ENCODE measurements around the gene PTOV1.
A peak's percentile ranks its signal among the peaks of the same experiment; 100 is the strongest.

The PTOV1 gene

DNA sequence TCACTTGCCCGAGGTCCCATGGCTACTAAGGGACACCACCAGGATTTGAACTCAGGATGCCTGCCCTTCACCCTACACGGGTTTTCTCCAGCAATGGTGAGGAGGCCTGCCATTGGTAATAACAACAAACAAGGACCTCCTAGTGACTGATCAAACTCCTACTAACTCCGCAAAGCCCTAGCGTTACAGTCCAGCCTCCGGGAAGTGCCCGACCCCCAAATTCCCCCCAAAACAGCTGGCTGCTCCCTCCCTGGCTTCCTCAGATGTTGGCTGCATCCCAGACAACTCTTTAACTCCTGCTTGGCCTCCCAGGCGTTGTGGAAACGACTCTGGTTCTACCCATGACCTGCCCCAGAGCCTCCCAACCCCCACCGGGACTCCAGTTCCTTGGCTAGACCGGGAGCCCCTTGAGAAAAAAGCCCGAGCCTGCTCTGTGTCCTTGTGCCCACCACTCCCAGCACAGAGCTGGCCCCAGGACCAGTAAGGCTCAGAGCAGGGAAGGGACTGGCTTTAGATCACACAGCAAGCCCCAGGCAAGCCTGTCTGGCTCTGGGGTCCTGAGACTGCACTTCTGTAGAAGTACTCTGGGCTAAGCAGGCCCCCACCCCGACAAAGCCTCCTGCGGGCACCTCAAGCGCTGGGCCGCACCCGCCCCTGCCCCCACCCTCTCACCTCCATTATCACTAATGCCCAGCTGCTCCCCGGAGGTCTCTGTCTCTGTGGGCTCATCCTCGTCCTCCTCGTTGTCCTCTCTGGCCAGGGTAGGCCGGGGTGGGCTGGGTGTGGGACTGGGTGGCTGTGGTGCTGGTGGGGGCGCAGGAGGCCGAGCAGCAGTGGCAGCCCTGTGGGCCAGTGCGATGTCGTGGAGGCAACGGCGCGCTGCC is 21.5 kb downstream of the PTOV1 start:
- Histone ChIP-seq H3K36me3 (peaks cover 0 to 38% (median 6%) of the 10 kb centered on the region in 3 donors), H3K4me3 (no peak overlapping the region), H3K4me1 (peaks cover 0 to 45% (median 31%) of the 10 kb centered on the region in 4 donors), H3K27me3 (no peaks in the 10 kb centered on the region), H3K9me3 (no peaks in the 10 kb centered on the region), H3K27ac (no peak overlapping the region)
- no peak for DNase-seq
- TF ChIP-seq, protein P1, sequence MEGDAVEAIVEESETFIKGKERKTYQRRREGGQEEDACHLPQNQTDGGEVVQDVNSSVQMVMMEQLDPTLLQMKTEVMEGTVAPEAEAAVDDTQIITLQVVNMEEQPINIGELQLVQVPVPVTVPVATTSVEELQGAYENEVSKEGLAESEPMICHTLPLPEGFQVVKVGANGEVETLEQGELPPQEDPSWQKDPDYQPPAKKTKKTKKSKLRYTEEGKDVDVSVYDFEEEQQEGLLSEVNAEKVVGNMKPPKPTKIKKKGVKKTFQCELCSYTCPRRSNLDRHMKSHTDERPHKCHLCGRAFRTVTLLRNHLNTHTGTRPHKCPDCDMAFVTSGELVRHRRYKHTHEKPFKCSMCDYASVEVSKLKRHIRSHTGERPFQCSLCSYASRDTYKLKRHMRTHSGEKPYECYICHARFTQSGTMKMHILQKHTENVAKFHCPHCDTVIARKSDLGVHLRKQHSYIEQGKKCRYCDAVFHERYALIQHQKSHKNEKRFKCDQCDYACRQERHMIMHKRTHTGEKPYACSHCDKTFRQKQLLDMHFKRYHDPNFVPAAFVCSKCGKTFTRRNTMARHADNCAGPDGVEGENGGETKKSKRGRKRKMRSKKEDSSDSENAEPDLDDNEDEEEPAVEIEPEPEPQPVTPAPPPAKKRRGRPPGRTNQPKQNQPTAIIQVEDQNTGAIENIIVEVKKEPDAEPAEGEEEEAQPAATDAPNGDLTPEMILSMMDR (IDR thresholded peaks at IDR 0.05): no peak
- intact Hi-C loops (cut with DNase I; ENCODE audit: low total_unique reads): loop anchor here (5.0 kb wide), 1 partner anchor 55 kb away; the partner anchor contains the start of gene MED25

DNA sequence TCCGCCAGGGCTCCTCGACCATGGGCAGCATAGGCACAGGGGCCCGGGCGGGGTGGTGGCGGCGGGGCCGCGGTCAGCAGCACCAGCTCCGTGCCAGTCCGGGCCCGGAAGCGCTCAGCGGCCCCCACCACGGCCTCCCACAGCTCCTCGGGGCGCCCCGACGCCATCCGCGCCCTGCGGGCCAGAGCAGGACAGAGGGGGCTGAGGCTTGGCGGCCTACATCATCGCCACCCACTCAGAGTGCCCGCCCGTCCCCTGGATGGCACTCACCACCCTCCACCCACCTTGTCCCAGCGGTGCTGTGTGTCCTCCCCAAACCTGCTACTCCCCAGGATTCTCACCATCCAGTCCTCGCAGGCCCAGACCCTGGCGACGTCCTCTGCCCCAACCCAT is 22.2 kb downstream of the PTOV1 start:
- H3K4me1 ChIP-seq: peaks cover 0 to 44% (median 30%) of the 10 kb centered on the region in 4 donors
- TF ChIP-seq, protein P1 (IDR thresholded peaks at IDR 0.05): no peak
- H3K27me3 ChIP-seq: no peaks in the 10 kb centered on the region
- H3K36me3 ChIP-seq: peaks cover 0 to 38% (median 6%) of the 10 kb centered on the region in 3 donors
- H3K4me3 ChIP-seq: no peak overlapping the region
- intact Hi-C loops (cut with DNase I; ENCODE audit: low total_unique reads): loop anchor here (5.0 kb wide), 1 partner anchor 56 kb away; the partner anchor contains the start of gene MED25
- no peak for DNase-seq
- H3K27ac ChIP-seq: no peak overlapping the region
- H3K9me3 ChIP-seq: no peaks in the 10 kb centered on the region

DNA sequence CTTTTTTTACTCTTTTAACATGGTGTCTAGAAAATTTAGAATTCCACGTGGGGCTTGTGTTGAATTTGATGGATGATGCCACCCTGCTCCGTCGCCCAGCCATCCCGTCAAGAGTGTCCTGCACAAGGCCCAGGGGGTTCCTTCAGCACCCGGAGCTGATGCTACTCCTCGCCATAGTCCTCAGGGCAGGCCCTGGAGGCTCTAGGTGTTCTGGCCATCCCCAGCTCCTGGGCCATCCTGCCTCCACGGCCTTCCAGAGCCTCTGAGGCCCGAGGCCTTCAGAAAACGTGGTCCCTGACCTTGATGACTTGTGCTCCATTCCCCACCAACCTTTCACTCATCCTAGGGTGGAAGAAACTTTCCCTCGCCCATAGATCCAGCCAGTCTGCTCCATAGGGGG is 22.9 kb downstream of the PTOV1 start:
- intact Hi-C loops (cut with DNase I; ENCODE audit: low total_unique reads): loop anchor here (5.0 kb wide), 1 partner anchor 57 kb away; the partner anchor contains the start of gene MED25
- no peak for DNase-seq
- H3K27me3 ChIP-seq: no peaks in the 10 kb centered on the region
- no peak overlapping the region for H3K27ac ChIP-seq
- H3K36me3 ChIP-seq: peaks cover 0 to 38% (median 7%) of the 10 kb centered on the region in 3 donors
- TF ChIP-seq, protein P1 (IDR thresholded peaks at IDR 0.05): no peak
- no peak overlapping the region for H3K4me3 ChIP-seq
- no peaks in the 10 kb centered on the region for H3K9me3 ChIP-seq
- H3K4me1 ChIP-seq: peaks cover 0 to 44% (median 34%) of the 10 kb centered on the region in 4 donors

DNA sequence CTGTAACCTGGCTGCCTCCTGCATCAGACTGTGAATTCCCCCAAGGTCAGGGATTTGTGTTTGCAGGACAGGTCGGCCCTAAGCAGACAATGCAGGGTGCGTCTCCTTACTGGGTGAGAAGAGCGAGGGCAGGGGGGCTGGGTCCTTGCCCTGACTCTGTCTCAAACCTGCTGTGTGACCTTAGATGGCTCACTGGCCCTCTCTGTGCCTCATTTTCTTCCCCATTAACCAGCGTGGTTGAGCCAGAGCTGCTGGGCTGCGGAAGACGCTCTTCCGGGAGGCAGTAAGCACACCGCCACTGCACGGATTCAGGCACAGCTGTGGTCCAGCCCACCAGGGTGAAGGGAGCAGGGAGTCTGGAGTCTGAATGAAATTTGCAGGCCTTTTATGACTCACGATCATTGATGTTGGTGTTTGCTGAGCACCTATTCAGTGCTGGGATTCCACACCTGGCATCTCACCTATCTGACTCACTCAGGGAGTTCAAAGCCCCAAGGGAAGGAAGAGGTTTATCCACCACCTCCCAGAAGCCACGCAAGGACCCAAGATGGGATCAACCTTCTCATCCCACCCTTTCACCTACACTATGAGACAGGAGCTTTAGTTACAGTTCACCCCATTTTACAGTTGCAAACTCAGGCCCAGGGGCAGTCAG is 23.7 kb downstream of the PTOV1 start:
- intact Hi-C loops (cut with DNase I; ENCODE audit: low total_unique reads): loop anchor here (5.0 kb wide), 1 partner anchor 57 kb away; the partner anchor contains the start of gene MED25
- H3K4me1 ChIP-seq: peaks cover 0 to 43% (median 36%) of the 10 kb centered on the region in 4 donors
- no peak for DNase-seq
- H3K9me3 ChIP-seq: no peaks in the 10 kb centered on the region
- H3K4me3 ChIP-seq: no peak overlapping the region
- H3K27ac ChIP-seq: peak overlapping the region; percentile 100
- TF ChIP-seq, protein P1 (IDR thresholded peaks at IDR 0.05): no peak
- peaks cover 6 to 46% (median 15%) of the 10 kb centered on the region in 3 donors for H3K36me3 ChIP-seq
- no peaks in the 10 kb centered on the region for H3K27me3 ChIP-seq

DNA sequence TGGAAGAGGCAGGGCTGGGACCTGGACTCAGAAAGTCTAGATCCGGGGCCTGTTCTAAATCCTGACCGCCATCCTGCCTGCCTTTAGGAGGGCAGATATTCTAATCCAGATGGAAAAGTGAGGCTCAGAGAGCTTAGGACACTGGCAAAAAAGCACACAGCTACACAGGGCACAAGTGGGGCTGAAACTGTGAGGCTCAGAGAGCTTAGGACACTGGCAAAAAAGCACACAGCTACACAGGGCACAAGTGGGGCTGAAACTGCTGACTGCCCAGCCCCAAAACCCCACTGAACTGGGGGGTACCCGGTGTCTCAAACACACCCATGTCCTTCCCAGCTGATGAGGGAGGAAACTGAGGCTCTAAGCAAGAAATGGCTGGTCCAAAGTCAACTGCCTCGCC is 24.2 kb downstream of the PTOV1 start:
- TF ChIP-seq, protein P1 (IDR thresholded peaks at IDR 0.05): no peak
- no peaks in the 10 kb centered on the region for H3K27me3 ChIP-seq
- peak overlapping the region; percentile 90 to 97 for H3K4me3 ChIP-seq
- peaks cover 0 to 39% (median 32%) of the 10 kb centered on the region in 4 donors for H3K4me1 ChIP-seq
- H3K36me3 ChIP-seq: peaks cover 12 to 52% (median 20%) of the 10 kb centered on the region in 3 donors
- peak overlapping the region; percentile 100 for H3K27ac ChIP-seq
- intact Hi-C loops (cut with DNase I; ENCODE audit: low total_unique reads): no loop called here
- no peak for DNase-seq
- no peaks in the 10 kb centered on the region for H3K9me3 ChIP-seq

Measured in tibial artery (tissue), 4 donors.